Measurements from ENCODE around the gene ALDOC. TPM values are rescaled to one million over a fixed set of nuclear protein-coding genes. Genes with fewer than 3 reads are reported as not detected.

The ALDOC gene
- total RNA-seq, 2 donors from 2014 or later, result 26.0 to 38.6 TPM

GRCh38 chr17:28540231-28540630, 36.5 kb downstream of the ALDOC start:
- intact Hi-C loops (cut with DNase I, micrococcal nuclease), result no loop called here
- no peak for DNase-seq
- no peak for ATAC-seq

GRCh38 chr17:28538296-28538895, 38.3 kb downstream of the ALDOC start:
- DNase-seq (no peak), ATAC-seq (no peak)
- intact Hi-C loops (cut with DNase I, micrococcal nuclease), result no loop called here

DNA sequence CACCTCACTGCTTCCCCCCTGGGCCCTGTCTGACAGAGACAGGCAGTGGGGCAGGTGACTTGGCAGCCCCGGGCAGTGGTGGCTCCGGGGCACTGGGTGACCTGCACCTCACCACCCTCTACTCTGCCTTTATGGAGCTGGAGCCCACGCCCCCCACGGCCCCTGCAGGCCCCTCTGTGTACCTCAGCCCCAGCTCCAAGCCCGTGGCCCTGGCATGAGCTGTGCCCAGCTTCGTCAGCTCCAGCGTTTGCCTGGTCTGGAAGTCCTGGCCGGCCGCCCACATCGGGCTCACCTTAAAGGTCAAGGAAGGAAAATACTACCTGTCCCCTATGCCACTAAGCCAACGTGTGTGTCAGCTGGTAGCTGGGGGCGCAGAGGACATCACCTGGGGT, 39.5 kb downstream of the ALDOC start:
- intact Hi-C loops (cut with DNase I, micrococcal nuclease), result no loop called here
- DNase-seq, result peak in 1 of 2 donors; percentile 24

DNA sequence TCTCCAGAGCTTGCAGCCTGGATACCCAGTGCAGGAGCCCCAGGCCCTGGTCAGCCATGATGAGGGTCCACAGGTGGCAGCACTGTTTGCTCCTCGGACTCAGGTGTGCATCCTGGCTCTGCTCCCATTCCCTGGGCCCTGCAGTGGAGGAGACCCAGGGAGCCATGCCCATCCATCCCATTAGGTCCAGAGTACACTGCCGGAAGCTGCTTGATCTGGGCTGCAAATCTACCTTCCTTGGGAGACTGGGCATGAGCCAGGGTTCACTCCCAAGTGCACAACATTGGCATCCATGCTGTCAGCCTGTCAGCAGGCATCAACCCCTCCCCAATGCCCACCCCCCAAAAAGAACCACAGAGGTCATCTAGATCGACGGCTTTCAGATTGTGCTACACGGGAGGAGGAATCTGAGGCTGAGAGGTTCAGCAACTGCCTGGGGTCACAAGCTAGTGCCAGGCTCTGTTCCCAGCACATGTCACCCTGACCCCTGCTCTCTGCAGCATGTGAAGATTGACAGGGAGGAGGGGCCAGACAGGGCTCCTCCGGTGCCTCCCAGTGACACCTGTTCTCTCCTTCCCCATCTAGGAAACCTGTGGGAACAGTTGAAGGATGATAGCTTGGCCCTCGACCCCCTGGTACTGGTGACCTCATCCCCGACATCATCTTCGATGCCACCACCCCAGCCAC, 40.0 kb downstream of the ALDOC start:
- DNase-seq (peak; percentile 36), ATAC-seq (peak; percentile 68)
- intact Hi-C loops (cut with DNase I, micrococcal nuclease), result no loop called here

More for the DNA sequence above, 39.5 kb downstream of the ALDOC start:
- ATAC-seq, result no peak

DNA sequence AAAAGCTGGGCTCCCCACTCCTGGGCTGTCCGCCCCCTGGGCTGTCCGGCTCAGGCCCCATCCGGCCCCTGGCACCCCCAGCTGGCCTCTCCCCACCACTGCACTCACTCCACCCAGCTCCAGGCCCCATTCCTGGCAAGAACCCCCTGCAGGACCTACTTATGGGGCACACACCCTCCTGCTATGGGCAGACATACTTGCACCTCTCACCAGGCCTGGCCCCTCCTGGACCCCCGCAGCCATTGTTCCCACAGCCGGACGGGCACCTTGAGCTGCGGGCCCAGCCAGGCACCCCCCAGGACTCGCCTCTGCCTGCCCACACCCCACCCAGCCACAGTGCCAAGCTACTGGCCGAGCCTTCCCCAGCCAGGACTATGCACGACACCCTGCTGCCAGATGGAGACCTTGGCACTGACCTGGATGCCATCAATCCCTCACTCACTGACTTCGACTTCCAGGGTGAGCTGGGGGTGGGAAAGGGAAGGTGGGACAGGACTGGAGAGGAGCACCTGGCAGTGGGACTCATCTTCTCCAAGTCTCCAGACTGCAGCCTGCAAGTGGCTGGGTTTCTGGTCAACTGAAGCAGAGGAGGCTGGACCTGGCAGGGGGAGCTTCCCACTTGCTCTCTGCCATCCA, 41.8 kb downstream of the ALDOC start:
- DNase-seq, result no peak
- no peak for ATAC-seq
- intact Hi-C loops (cut with DNase I, micrococcal nuclease), result loop anchor here in 1 of 2 donors (5.0 kb wide), 1 partner anchor 38 kb away; no protein-coding TSS in a partner anchor

DNA sequence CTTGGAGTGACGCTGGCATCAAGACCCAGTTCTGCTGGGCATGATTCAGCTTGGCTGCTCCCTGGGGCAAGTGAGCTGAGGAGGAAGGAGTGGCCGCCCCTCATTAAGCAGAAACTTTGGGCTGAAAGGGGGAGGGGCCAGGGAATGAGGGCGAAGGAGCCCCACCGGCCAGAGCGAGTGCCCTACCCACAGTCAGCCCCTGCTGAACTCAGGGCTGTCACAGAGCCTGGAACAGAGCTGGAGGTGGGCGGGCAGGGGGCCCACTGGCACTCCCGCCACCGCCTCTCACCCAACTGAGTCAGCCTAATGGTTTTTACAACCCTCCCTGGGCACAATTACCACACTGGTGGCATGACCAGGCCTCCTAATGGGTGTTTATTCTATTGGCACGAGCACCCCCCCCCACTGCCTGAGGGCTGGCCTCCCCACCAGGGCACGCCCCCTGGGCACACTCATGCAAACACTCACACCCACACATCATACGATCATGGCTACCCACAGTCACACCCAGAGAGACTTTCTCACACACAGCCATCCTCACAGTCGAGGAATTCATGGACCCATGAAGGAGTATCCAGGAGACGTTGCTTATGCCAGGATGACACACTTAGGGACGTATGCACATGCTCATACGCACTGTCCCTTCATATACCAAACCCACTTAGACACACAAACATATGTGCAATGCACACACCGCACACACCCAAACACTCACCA, 43.4 kb downstream of the ALDOC start:
- DNase-seq (no peak), ATAC-seq (peak; percentile 42)
- intact Hi-C loops (cut with DNase I, micrococcal nuclease), result loop anchor here in 1 of 2 donors (5.0 kb wide), 1 partner anchor 36 kb away; no protein-coding TSS in a partner anchor

DNA sequence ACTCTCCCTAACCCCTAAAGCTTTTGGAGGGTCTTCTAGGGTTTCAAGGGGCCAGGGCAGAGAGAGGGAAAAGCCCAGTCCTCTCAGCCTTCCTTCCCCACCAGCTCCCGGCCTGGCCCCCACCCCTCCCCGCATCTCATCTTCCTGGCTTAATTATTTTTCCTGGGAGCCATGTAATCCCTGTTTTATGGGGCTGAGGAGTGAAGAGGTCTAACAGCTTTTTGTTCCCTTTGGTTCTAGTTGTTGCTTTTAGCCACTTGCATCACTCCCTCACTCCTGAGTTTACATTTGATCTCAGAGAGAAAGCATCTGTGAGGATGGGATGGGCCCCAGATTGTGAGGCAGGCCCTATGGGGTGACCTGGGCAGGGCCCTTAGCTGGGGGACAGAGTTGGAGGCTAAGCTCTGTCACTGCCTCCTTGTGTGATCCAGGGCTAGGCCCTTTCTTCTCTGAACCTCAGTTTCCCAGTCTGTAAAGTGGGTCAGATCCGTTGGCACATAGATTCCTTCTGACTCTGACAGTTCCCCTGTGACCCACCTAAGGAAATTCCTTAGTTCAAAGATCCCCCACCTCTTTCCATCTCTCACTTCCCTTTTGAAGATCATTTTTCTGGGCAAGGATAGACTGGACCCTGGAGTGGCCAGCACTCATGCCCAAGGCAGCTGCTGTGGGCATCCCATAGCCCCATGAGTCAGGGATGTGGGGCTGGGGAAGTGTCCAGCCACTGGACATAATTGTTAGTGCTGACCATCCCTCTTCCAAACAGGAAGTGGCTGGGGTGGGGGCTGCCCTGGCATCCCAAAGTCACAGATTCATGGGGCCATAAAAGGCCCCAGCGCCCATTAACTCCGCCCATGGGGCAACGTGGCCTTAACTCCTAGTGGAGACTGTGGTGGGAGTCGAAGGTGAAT, 44.4 kb downstream of the ALDOC start:
- DNase-seq (no peak), ATAC-seq (no peak)
- intact Hi-C loops (cut with DNase I, micrococcal nuclease), result loop anchor here in 1 of 2 donors (5.0 kb wide), 1 partner anchor 35 kb away; no protein-coding TSS in a partner anchor

DNA sequence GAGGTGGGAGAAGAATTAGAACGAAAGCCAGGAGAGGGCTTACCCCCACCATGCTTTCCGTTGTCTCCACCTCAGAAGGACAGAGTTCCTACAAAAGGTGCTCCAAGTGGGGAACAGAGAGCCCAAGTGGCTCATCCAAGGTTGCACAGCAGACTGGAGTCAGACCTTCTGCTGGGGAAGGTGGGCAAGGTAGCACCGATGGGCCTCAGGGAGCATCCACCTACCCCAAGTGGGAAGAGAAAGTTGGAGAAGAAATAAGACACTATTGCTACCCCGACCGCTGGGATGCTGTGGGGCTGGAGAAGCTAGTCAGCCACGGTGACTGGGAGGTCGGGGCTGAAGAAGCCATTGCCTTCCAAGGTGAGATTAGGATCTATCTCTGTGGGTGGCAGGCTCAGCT, 45.8 kb downstream of the ALDOC start:
- intact Hi-C loops (cut with DNase I, micrococcal nuclease), result loop anchor here in 1 of 2 donors (5.0 kb wide), 1 partner anchor 34 kb away; no protein-coding TSS in a partner anchor
- no peak for ATAC-seq
- DNase-seq, result no peak

DNA sequence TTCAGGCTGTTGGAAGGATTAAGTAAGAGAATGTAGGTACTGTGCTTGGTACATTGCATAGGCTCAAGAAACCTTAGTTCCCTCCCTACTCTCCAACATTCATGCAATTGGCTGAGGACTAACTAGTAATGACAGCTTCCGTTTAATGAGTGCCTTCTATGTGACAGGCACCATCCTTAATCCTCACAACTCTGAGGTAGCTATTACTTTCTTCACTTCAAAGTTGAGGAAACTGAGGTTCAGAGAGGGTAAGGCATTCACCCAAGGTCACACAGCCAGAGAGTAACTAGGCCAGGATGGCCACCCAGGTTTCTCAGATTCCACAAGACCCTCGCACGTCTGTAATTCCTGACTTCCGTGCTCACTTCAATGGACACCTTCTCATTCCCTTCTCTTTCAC, 46.4 kb downstream of the ALDOC start:
- intact Hi-C loops (cut with DNase I, micrococcal nuclease), result loop anchor here in 1 of 2 donors (5.0 kb wide), 1 partner anchor 33 kb away; no protein-coding TSS in a partner anchor
- ATAC-seq, result no peak
- DNase-seq, result no peak

DNA sequence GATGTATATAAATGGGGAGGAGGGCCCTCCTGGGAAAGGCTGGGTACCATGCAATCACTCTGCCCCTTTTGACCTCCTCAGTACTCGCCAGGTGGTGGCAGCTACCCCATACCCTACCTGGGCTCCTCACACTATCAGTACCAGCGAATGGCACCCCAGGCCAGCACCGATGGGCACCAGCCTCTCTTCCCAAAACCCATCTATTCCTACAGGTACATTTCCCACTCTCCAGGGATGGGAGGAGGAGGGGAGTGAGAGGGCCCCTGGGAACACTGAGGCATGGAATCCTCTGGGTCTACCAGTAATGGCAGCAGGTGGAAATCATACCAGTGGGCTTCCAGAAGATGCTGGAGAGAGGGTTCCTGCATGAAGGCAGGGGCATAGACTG, 47.7 kb downstream of the ALDOC start:
- ATAC-seq, result no peak
- no peak for DNase-seq
- intact Hi-C loops (cut with DNase I, micrococcal nuclease), result no loop called here

GRCh38 chr17:28528327-28529012, 48.2 kb downstream of the ALDOC start:
- intact Hi-C loops (cut with DNase I, micrococcal nuclease), result no loop called here
- ATAC-seq (peak; percentile 73), DNase-seq (peak; percentile 50 to 80)

GRCh38 chr17:28527859-28528258, 48.8 kb downstream of the ALDOC start:
- peak; percentile 55 to 60 for DNase-seq
- peak; percentile 49 for ATAC-seq

GRCh38 chr17:28527181-28527681, 49.5 kb downstream of the ALDOC start:
- DNase-seq (no peak), ATAC-seq (no peak)
- intact Hi-C loops (cut with DNase I, micrococcal nuclease), result no loop called here

More at GRCh38 chr17:28527859-28528258, 48.8 kb downstream of the ALDOC start:
- intact Hi-C loops (cut with DNase I, micrococcal nuclease), result no loop called here

DNA sequence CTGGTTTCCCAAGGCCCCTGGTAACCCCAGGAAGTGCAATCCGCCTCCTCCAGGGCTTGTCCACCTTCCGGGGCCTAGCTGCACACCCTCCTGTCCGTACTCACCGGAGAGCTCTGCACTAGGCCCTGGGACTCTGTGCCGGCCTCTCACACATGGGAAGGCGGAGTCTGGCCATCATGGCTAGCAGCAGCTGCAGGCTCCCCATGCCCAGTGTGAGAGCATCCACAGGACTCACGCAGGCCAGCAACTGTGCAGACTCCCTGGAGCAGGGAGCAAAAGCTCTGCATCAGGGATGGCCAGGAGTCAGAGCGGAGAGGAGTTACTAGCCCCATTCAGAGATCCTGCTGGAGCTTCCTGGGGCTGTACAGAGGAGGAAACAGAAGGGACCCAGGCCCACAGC, 50.3 kb downstream of the ALDOC start:
- ATAC-seq, result no peak
- DNase-seq, result no peak
- intact Hi-C loops (cut with DNase I, micrococcal nuclease), result no loop called here

GRCh38 chr17:28524476-28525424, 51.9 kb downstream of the ALDOC start:
- intact Hi-C loops (cut with DNase I, micrococcal nuclease), result no loop called here
- DNase-seq (peak; percentile 70 to 71), ATAC-seq (peak; percentile 75)

DNA sequence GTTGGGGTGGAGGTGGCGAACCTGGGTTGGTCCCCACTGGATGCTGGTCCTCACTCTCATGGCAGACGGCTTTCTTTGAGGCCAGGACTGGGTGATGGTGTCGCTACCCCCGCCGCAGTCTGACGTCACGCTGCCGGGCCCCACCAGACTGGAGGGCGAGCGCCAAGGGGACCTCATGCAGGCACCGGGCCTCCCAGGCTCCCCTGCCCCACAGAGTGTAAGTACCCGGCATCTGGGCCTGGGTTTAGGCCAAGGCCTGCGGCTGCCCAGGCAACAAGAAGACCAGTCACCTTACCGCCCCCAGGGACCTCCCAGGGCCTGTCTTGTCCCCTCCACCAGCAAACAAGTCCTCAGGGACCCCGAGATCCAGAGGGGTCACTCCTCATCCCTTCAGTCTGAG, 52.8 kb downstream of the ALDOC start:
- ATAC-seq (no peak), DNase-seq (no peak)
- intact Hi-C loops (cut with DNase I, micrococcal nuclease), result no loop called here
